ENCODE results near the gene IP6K3. TPM values are rescaled to one million over a fixed set of nuclear protein-coding genes. Genes with fewer than 3 reads are reported as not detected.

IP6K3 gene
- total RNA-seq, 4 donors from 2014 or later = 1.9 to 6.1 (median 5.5) TPM; not detected in 1

DNA sequence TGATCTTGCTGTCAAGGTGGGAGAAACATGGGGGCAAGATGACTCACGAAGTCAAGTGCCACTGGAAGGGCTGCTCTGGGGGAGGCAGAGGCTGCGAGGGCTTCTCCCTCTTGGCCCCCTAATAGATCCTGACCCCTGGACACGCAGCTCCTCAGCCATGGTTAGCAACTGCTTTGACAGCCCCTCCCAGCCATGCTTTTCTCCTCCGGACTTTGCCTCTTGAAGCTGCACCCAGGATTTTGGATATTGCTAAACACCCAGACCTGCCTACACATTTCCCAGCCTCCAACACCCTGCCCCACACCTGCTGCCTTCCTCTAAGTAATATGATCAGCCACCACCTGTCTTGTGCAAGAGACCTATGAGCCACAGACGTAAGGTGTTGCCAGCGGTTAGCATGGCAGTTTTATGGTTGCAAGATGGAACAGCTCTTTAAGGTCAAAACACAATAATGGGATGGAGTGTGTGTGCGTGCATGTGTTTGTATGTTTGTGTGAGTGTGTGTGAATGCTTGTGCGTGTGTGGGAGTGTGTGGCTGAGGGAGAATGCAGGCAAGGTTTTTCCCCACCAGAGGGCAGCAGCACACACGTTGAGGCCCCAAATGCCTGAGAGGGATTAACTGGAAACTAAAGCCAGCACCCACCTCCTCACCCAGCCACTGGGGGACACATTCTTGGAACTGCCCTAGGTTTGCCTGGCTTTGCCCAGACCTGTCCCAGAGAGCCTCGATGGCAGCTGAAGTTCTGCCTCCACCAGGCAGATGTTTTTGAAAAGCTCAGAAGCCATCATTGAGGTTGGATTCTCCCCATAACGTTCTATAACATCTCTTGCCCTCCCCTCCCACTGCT, 2.5 kb downstream of the IP6K3 start:
- no peaks in the 10 kb centered on the region for H3K9me3 ChIP-seq
- TF ChIP-seq POLR2A (IDR thresholded peaks at IDR 0.05) (peak in 1 of 2 donors; percentile 19), CTCF (IDR thresholded peaks at IDR 0.05) (peak; percentile 76 to 90 (median 85))
- no peak overlapping the region for H3K4me3 ChIP-seq
- intact Hi-C loops (cut with DNase I; ENCODE audit: low total_unique reads) = no loop called here
- peaks cover 9 to 11% of the 10 kb centered on the region in 2 donors for H3K4me1 ChIP-seq
- DNase-seq = peak; percentile 82 to 83
- peak overlapping the region; percentile 80 to 90 for H3K27ac ChIP-seq
- H3K36me3 ChIP-seq = no peaks in the 10 kb centered on the region
- H3K27me3 ChIP-seq = no peaks in the 10 kb centered on the region

- Histone ChIP-seq H3K9me3 (no peaks in the 10 kb centered on the region), H3K4me3 (no peak overlapping the region), H3K27me3 (no peaks in the 10 kb centered on the region), H3K4me1 (peaks cover 9 to 11% of the 10 kb centered on the region in 2 donors), H3K27ac (peak overlapping the region; percentile 61 to 90), H3K36me3 (no peaks in the 10 kb centered on the region)
- intact Hi-C loops (cut with DNase I; ENCODE audit: low total_unique reads) = no loop called here
- peak; percentile 70 to 78 for DNase-seq
- TF ChIP-seq POLR2A (IDR thresholded peaks at IDR 0.05) = no peak
- TF ChIP-seq CTCF (IDR thresholded peaks at IDR 0.05) = no peak
Observed at GRCh38 chr6:33742837-33743236, 3.9 kb downstream of the IP6K3 start.

GRCh38 chr6:33742092-33742491, 4.6 kb downstream of the IP6K3 start:
- TF ChIP-seq POLR2A (IDR thresholded peaks at IDR 0.05) (no peak), CTCF (IDR thresholded peaks at IDR 0.05) (no peak)
- Histone ChIP-seq H3K36me3 (no peaks in the 10 kb centered on the region), H3K27me3 (no peaks in the 10 kb centered on the region), H3K4me1 (peaks cover 9 to 11% of the 10 kb centered on the region in 2 donors), H3K9me3 (no peaks in the 10 kb centered on the region), H3K4me3 (no peak overlapping the region), H3K27ac (peak overlapping the region; percentile 61 to 90)
- peak in 1 of 2 donors; percentile 27 for DNase-seq
- intact Hi-C loops (cut with DNase I; ENCODE audit: low total_unique reads) = no loop called here

DNA sequence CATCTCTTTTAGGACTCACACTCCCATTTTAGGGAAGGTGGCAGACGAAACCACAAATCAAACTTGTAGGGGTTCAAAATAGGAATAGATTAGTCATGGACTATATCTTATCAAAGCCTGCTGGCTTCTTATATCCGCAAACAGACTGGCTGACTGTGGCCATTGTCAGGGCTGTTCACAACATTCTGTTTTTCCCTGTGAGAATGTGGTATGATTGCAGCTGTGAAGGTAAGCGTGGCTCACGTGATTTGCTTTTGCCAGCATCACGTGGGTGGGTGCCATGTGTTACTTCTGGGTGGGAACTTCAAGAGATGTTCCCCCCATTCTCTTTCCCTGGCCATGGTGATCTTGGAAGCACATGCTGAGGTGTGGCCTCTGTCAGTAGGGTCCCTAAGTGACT, 5.9 kb downstream of the IP6K3 start:
- DNase-seq = no peak
- Histone ChIP-seq H3K36me3 (no peaks in the 10 kb centered on the region), H3K4me3 (no peak overlapping the region), H3K27me3 (no peaks in the 10 kb centered on the region), H3K27ac (no peak overlapping the region), H3K4me1 (peaks cover 7 to 11% of the 10 kb centered on the region in 2 donors), H3K9me3 (no peaks in the 10 kb centered on the region)
- no peak for TF ChIP-seq POLR2A (IDR thresholded peaks at IDR 0.05)
- no peak for TF ChIP-seq CTCF (IDR thresholded peaks at IDR 0.05)
- intact Hi-C loops (cut with DNase I; ENCODE audit: low total_unique reads) = no loop called here

DNA sequence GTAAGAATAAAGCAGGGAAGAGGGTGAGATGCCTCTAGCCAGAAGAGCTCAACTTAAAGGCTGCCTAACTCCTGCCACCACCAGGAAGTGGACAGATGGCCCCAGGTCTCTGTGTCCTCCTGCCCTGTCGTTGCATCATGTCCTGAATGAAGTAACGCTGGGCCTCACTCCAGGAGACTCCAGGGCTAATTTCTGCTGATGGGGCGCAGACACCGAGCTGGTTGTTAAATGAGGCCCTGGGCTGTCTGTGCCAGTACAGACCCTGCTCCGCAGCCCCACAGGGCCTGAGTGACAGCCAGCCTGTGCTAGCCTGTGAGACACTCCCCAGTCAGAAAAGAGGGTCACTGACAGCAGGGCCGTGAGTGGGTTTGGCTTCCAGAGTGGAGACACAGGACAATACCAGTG, 6.5 kb downstream of the IP6K3 start:
- Histone ChIP-seq H3K36me3 (no peaks in the 10 kb centered on the region), H3K27me3 (no peaks in the 10 kb centered on the region), H3K27ac (no peak overlapping the region), H3K9me3 (no peaks in the 10 kb centered on the region), H3K4me1 (peaks cover under 1 to 11% of the 10 kb centered on the region in 2 donors), H3K4me3 (no peak overlapping the region)
- intact Hi-C loops (cut with DNase I; ENCODE audit: low total_unique reads) = no loop called here
- DNase-seq = no peak
- TF ChIP-seq CTCF (IDR thresholded peaks at IDR 0.05) = no peak
- TF ChIP-seq POLR2A (IDR thresholded peaks at IDR 0.05) = no peak
